HepG2 (cell line): ENCODE results near the gene ZBTB26. TPM values are rescaled to one million over a fixed set of nuclear protein-coding genes. Genes with fewer than 3 reads are reported as not detected.

ENCODE experiments used
- ATM ChIP-seq: fragments of 450-650 bp; IDR thresholded peaks from 2 replicates; pipeline ENCODE4 v1.7.1; 2017; ENCODE audit warnings: mild to moderate bottlenecking, borderline replicate concordance
- DNMT1 ChIP-seq: sonication (generic); formaldehyde crosslinking; IDR thresholded peaks from 2 replicates; pipeline ENCODE4 v1.5.1; 2020; ENCODE audit warnings: mild to moderate bottlenecking, missing genetic modification reagents
- ETV5 ChIP-seq: IDR thresholded peaks from 2 replicates; pipeline ENCODE4 v1.6.1; 2018; ENCODE audit warnings: missing biosample characterization, missing genetic modification reagents, inconsistent platforms, borderline replicate concordance
- GATA4 ChIP-seq: sonication (generic); IDR thresholded peaks from 2 replicates; pipeline ENCODE4 v1.6.1; 2016; ENCODE audit warnings: antibody characterized with exemption, low read depth, borderline replicate concordance
- HBP1 ChIP-seq: IDR thresholded peaks from 2 replicates; pipeline ENCODE4 v1.6.1; 2016; ENCODE audit warnings: low read depth, control low read depth
- JDP2 ChIP-seq: sonication (generic); formaldehyde crosslinking; IDR thresholded peaks from 2 replicates; pipeline ENCODE4 v1.8.1; 2022; ENCODE audit warnings: missing genetic modification reagents, borderline replicate concordance
- KAT2B ChIP-seq: fragments of 150-350 bp; IDR thresholded peaks from 2 replicates; pipeline ENCODE4 v1.6.1; 2014; ENCODE audit warnings: low read depth, low read length, borderline replicate concordance
- LBX2 ChIP-seq: sonication (generic); formaldehyde crosslinking; IDR thresholded peaks from 2 replicates; pipeline ENCODE4 v1.5.0; 2020; ENCODE audit warnings: missing genetic modification reagents, mild to moderate bottlenecking, borderline replicate concordance
- MED8 ChIP-seq: sonication (generic); formaldehyde crosslinking; IDR thresholded peaks from 2 replicates; pipeline ENCODE4 v1.8.1; 2023; ENCODE audit warnings: mild to moderate bottlenecking, missing genetic modification reagents; ENCODE audit not compliant: insufficient replicate concordance
- NFIB ChIP-seq: sonication (generic); formaldehyde crosslinking; IDR thresholded peaks from 2 replicates; pipeline ENCODE4 v1.9.0; 2021; ENCODE audit warnings: missing genetic modification reagents, mild to moderate bottlenecking, borderline replicate concordance
- SATB2 ChIP-seq: sonication (generic); formaldehyde crosslinking; IDR thresholded peaks from 2 replicates; pipeline ENCODE4 v1.5.0; 2020; ENCODE audit warnings: missing genetic modification reagents
- SYNCRIP ChIP-seq: fragments of 200-400 bp; formaldehyde crosslinking; IDR thresholded peaks from 2 replicates; pipeline ENCODE4 v1.6.1; 2018; ENCODE audit warnings: mild to moderate bottlenecking, low read depth, low read length; ENCODE audit not compliant: insufficient read depth
- TAF1 ChIP-seq: sonication (generic); formaldehyde crosslinking; IDR thresholded peaks from 2 replicates; pipeline ENCODE4 v1.4.0; 2020; ENCODE audit warnings: missing genetic modification reagents
- TAF15 ChIP-seq: fragments of 200-400 bp; formaldehyde crosslinking; IDR thresholded peaks from one replicate; pipeline ENCODE4 v1.6.1; 2018; ENCODE audit warnings: mild to moderate bottlenecking, low read depth, low read length; ENCODE audit not compliant: poor library complexity, severe bottlenecking
- ZBTB7B ChIP-seq: sonication (generic); formaldehyde crosslinking; IDR thresholded peaks from 2 replicates; pipeline ENCODE4 v1.4.0; 2020; ENCODE audit warnings: missing genetic modification reagents
- ZKSCAN8 ChIP-seq: IDR thresholded peaks from 2 replicates; pipeline ENCODE4 v1.6.1; 2016; ENCODE audit warnings: borderline replicate concordance, missing genetic modification reagents, missing compliant biosample characterization
- ZNF124 ChIP-seq: sonication (generic); formaldehyde crosslinking; IDR thresholded peaks from 2 replicates; pipeline ENCODE4 v1.4.0; 2020; ENCODE audit warnings: missing genetic modification reagents
- ZNF143 ChIP-seq: sonication (generic); formaldehyde crosslinking; IDR thresholded peaks from 2 replicates; pipeline ENCODE4 v1.4.0; 2020; ENCODE audit warnings: missing genetic modification reagents
- ZNF235 ChIP-seq: sonication (generic); formaldehyde crosslinking; IDR thresholded peaks from 2 replicates; pipeline ENCODE4 v1.8.1; 2023; ENCODE audit warnings: mild to moderate bottlenecking, missing genetic modification reagents, borderline replicate concordance
- ZNF546 ChIP-seq: sonication (generic); formaldehyde crosslinking; conservative IDR thresholded peaks from 2 replicates; pipeline ENCODE4 v1.8.1; 2023; ENCODE audit warnings: mild to moderate bottlenecking, missing genetic modification reagents
- ZNF629 ChIP-seq: sonication (generic); formaldehyde crosslinking; conservative IDR thresholded peaks from 2 replicates; pipeline ENCODE4 v1.5.0; 2020; ENCODE audit warnings: missing genetic modification reagents
- ZNF674 ChIP-seq: sonication (generic); formaldehyde crosslinking; IDR thresholded peaks from 2 replicates; pipeline ENCODE4 v1.5.0; 2020; ENCODE audit warnings: low read depth, mild to moderate bottlenecking, missing genetic modification reagents
- ZNF678 ChIP-seq: sonication (generic); formaldehyde crosslinking; IDR thresholded peaks from 2 replicates; pipeline ENCODE4 v1.4.0; 2020; ENCODE audit warnings: mild to moderate bottlenecking, missing genetic modification reagents
- ZSCAN12 ChIP-seq: sonication (generic); formaldehyde crosslinking; IDR thresholded peaks from 2 replicates; pipeline ENCODE4 v1.9.0; 2021; ENCODE audit warnings: mild to moderate bottlenecking, missing genetic modification reagents
- ZSCAN31 ChIP-seq: sonication (generic); formaldehyde crosslinking; IDR thresholded peaks from 2 replicates; pipeline ENCODE4 v1.5.0; 2020; ENCODE audit warnings: low read depth, mild to moderate bottlenecking, missing genetic modification reagents
- polyA plus RNA-seq, 8 experiments: library from polyadenylated mRNA; depleted of rRNA in 3 of 8; stranded (reverse) in 7 of 8; unstranded in 1 of 8; fragments of >200 nt; fragmentation: Illumina TruSeq in 4 of 8; extraction: Trizol in 4 of 8; gene quantifications; 2 replicates each; pipeline versions ENCODE4 v1.2.1 to v1.2.3, GENCODE V29; 2011 to 2016; ENCODE audit warnings: low read depth in 4 of 8, missing spikeins in 1 of 8, mixed read lengths in 1 of 8; ENCODE audit not compliant: insufficient read depth in 1 of 8
- total RNA-seq, 5 experiments: library from RNA; depleted of rRNA; stranded (reverse); fragments of >200 nt; fragmentation: Illumina TruSeq; extraction: Trizol; gene quantifications; 2 replicates each; pipeline ENCODE4 v1.2.3, GENCODE V29; 2016; ENCODE audit warnings: low read depth in 1 of 5
- TF ChIP-seq, protein P1 (sequence below): sonication (generic); formaldehyde crosslinking; IDR thresholded peaks from 2 replicates; pipeline ENCODE4; 2020; ENCODE audit warnings: missing genetic modification reagents, mild to moderate bottlenecking, borderline replicate concordance

ZBTB26 gene
- total and polyA plus RNA-seq, 2 of the 13 experiments (the other 11 are each of a cell fraction or from before 2014, with no cell fraction given) = 4.5 to 8.6 TPM

DNA sequence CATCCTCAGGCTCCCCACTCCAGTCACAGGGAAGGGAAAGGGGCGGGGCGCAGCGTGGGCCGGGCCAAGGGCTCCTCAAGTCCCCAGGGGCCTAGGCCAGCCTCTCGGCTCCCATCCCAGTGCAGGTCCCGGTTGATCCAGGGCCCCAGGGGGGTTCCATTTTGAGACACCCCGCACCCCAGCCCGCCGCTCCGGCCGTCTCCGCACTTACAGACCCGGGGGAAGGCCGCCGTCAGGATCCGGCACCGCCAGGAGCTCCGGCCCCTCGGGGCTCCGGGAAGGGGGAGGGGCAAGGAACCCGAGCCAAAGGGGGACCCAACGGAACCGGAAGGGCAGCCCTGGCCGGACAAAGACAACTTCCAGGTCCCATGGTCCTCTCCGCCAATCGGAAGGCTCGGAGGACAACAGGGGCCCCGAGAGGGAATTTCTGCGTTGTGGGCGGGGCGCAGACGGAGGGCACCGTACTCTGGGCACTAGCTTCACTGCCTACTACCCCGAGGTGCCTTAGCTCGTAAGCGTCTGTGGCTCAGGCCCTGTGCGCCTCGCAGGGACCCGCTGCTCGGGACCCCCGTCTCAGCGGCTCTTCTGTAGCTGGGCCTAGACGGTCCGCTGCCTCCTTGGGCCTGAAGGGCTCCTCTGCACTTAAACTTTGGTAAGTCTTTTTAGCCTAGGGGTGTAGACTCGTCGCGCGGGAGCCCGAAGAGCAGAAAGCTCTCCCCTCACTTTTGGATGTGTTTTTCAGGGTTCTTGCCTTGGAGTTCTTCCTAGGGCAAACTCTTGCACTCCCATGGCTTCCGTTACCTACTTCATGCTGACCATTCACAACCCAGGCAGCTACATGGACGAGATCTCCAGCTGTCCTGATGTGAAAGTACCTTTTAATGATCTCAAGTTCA lies at the start of gene ZBTB26 (continued):
- TF ChIP-seq TAF15 = no peak
- no peak for TF ChIP-seq KAT2B
- TF ChIP-seq SYNCRIP = no peak
- TF ChIP-seq ZNF143 (CRISPR knock-in tag) = peak; percentile 74
- TF ChIP-seq, protein P1, sequence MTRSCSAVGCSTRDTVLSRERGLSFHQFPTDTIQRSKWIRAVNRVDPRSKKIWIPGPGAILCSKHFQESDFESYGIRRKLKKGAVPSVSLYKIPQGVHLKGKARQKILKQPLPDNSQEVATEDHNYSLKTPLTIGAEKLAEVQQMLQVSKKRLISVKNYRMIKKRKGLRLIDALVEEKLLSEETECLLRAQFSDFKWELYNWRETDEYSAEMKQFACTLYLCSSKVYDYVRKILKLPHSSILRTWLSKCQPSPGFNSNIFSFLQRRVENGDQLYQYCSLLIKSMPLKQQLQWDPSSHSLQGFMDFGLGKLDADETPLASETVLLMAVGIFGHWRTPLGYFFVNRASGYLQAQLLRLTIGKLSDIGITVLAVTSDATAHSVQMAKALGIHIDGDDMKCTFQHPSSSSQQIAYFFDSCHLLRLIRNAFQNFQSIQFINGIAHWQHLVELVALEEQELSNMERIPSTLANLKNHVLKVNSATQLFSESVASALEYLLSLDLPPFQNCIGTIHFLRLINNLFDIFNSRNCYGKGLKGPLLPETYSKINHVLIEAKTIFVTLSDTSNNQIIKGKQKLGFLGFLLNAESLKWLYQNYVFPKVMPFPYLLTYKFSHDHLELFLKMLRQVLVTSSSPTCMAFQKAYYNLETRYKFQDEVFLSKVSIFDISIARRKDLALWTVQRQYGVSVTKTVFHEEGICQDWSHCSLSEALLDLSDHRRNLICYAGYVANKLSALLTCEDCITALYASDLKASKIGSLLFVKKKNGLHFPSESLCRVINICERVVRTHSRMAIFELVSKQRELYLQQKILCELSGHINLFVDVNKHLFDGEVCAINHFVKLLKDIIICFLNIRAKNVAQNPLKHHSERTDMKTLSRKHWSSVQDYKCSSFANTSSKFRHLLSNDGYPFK (CRISPR knock-in tag) = peak; percentile 75
- TF ChIP-seq ZKSCAN8 (CRISPR knock-in tag) = no peak; the same call in 1 of the 2 replicates
- no peak for TF ChIP-seq ZNF124 (CRISPR knock-in tag)
- TF ChIP-seq ETV5 (CRISPR knock-in tag) = peak; percentile 69
- peak; percentile 89; the same call in 1 of the 2 replicates for TF ChIP-seq ZSCAN31
- peak; percentile 74 for TF ChIP-seq MED8 (CRISPR knock-in tag)
- TF ChIP-seq ZNF546 = peak; percentile 36; the same call in 1 of the 2 replicates
- TF ChIP-seq ATM = no peak
- TF ChIP-seq ZNF629 (CRISPR knock-in tag) = no peak
- no peak for TF ChIP-seq JDP2 (CRISPR knock-in tag)
- TF ChIP-seq HBP1 (CRISPR knock-in tag) = no peak
- no peak for TF ChIP-seq ZSCAN12 (CRISPR knock-in tag)
- TF ChIP-seq TAF1 (CRISPR knock-in tag) = peak; percentile 84
- TF ChIP-seq ZNF678 (CRISPR knock-in tag) = no peak
- no peak for TF ChIP-seq DNMT1 (CRISPR knock-in tag)
- no peak for TF ChIP-seq NFIB
- no peak for TF ChIP-seq ZNF235 (CRISPR knock-in tag)
- peak; percentile 60; the same call in 1 of the 2 replicates for TF ChIP-seq ZNF674
- TF ChIP-seq GATA4 = no peak
- peak; percentile 35; the same call in 1 of the 2 replicates for TF ChIP-seq LBX2 (CRISPR knock-in tag)
- 0 out of 2 replicates have a peak, but pooled peaks have one; percentile 59 for TF ChIP-seq SATB2 (CRISPR knock-in tag)
- peak; percentile 60 for TF ChIP-seq ZBTB7B
